Osteocyte (in vitro differentiated cells): ENCODE results near the gene BCL10. TPM values are rescaled to one million over a fixed set of nuclear protein-coding genes. Genes with fewer than 3 reads are reported as not detected.

Experiments
- DNase-seq: peaks from one replicate; pipeline ENCODE4 v3.0.0; 2021; ENCODE audit warnings: mixed read lengths; ENCODE audit not compliant: unreplicated experiment; ENCODE audit errors: extremely low spot score
- H3K27ac Mint-ChIP-seq: one replicate; pipeline ENCODE4 v1.8.0; 2021; ENCODE audit warnings: mild to moderate bottlenecking, mixed read lengths; ENCODE audit not compliant: unreplicated experiment
- H3K27me3 Mint-ChIP-seq: one replicate; pipeline ENCODE4 v1.8.0; 2021; ENCODE audit warnings: mixed read lengths; ENCODE audit not compliant: unreplicated experiment
- H3K36me3 Mint-ChIP-seq: one replicate; pipeline ENCODE4 v1.8.0; 2021; ENCODE audit warnings: mixed read lengths; ENCODE audit not compliant: unreplicated experiment
- H3K4me1 Mint-ChIP-seq: one replicate; pipeline ENCODE4 v1.8.0; 2021; ENCODE audit warnings: mixed read lengths; ENCODE audit not compliant: unreplicated experiment
- H3K4me3 Mint-ChIP-seq: one replicate; pipeline ENCODE4 v1.8.0; 2021; ENCODE audit warnings: mild to moderate bottlenecking, moderate library complexity, mixed read lengths; ENCODE audit not compliant: unreplicated experiment
- H3K9me3 Mint-ChIP-seq: one replicate; pipeline ENCODE4 v1.8.0; 2021; ENCODE audit warnings: mixed read lengths; ENCODE audit not compliant: unreplicated experiment
- total RNA-seq: library from RNA; stranded (reverse); gene quantifications from 2 replicates; pipeline ENCODE4 v1.2.1, GENCODE V29; 2021
- TF ChIP-seq, protein P1 (sequence below): fragments of 200-600 bp; sonication (generic); IDR thresholded peaks from 2 replicates; pipeline ENCODE4 v1.5.0; 2021; ENCODE audit warnings: antibody characterized with exemption, mild to moderate bottlenecking, moderate library complexity

Gene BCL10
- total RNA-seq, 1 donor from 2014 or later: 27.9 TPM

DNA sequence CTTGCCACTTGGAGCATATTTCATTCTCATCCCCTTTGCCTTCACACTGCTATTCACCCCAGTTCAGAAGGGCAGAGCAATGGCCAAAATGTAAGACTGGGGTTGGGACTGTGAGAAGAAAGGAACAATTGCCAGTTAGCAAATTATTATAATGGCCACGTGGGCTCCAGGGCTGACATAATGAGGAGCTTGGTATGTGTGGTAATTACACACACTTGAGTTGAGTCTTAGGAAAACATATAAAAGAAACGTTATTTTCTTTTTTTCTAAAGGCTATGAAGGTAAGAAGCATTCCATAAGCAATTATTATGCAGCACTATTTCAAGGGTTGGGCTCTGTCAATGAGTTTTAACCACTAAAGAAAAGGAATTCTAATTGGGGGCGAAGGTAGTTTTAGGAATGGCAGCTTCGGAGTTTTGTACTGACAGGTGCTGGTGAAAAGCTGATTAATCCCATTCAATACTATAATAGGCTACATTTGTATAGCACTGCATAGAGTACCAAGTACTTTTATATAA is 32.5 kb upstream of the BCL10 start:
- Mint-ChIP-seq H3K36me3 (no peaks in the 10 kb centered on the region), H3K4me1 (peaks cover 31% of the 10 kb centered on the region), H3K4me3 (no peak overlapping the region), H3K27ac (no peak overlapping the region), H3K9me3 (no peaks in the 10 kb centered on the region), H3K27me3 (no peaks in the 10 kb centered on the region)
- TF ChIP-seq, protein P1, sequence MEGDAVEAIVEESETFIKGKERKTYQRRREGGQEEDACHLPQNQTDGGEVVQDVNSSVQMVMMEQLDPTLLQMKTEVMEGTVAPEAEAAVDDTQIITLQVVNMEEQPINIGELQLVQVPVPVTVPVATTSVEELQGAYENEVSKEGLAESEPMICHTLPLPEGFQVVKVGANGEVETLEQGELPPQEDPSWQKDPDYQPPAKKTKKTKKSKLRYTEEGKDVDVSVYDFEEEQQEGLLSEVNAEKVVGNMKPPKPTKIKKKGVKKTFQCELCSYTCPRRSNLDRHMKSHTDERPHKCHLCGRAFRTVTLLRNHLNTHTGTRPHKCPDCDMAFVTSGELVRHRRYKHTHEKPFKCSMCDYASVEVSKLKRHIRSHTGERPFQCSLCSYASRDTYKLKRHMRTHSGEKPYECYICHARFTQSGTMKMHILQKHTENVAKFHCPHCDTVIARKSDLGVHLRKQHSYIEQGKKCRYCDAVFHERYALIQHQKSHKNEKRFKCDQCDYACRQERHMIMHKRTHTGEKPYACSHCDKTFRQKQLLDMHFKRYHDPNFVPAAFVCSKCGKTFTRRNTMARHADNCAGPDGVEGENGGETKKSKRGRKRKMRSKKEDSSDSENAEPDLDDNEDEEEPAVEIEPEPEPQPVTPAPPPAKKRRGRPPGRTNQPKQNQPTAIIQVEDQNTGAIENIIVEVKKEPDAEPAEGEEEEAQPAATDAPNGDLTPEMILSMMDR: no peak
- DNase-seq: no peak

DNA sequence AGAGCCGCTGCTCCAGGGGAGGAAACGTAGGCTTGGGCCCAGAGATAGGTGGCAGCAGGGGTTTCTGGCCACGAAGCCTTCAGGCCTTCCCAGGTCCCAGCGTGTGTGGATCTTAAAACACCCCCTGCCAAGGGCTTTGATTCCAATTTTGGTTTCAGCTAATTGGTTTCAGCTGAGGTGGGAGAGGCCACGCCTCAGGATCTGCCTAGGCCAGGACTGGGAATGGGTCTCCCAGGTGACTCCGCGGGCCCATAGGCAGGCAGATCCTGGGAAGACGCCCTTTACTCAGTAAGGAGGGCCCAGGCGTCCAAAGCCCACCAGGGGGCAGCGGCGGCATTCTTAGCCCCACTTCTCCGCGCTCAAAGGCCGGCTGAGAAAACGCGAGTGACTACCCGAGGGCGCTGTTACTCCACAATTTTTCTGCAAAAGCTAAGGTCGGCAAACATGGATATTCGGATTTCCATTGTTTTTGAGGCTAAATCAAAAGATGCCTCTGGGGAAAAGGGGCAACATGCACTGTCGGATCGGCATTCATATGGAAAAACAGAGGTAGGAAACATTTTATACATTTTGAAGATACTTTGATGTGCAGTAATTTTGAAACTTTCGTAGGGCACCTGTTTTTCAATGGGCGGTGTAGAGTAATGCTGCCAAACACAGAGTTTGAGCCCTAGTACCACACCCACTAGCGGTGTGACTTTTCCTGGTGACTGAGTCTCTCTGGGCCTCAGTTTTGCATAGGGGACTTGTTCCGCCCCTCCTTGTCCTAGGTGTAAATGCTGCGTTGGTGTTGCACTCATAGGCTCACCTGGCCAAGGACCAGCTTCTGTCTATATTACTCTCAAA is 31.8 kb upstream of the BCL10 start:
- H3K27ac Mint-ChIP-seq: no peak overlapping the region
- TF ChIP-seq, protein P1: peak; percentile 100
- DNase-seq: peak; percentile 97
- no peaks in the 10 kb centered on the region for H3K27me3 Mint-ChIP-seq
- H3K4me1 Mint-ChIP-seq: peaks cover 25% of the 10 kb centered on the region
- H3K9me3 Mint-ChIP-seq: no peaks in the 10 kb centered on the region
- no peak overlapping the region for H3K4me3 Mint-ChIP-seq
- H3K36me3 Mint-ChIP-seq: no peaks in the 10 kb centered on the region

DNA sequence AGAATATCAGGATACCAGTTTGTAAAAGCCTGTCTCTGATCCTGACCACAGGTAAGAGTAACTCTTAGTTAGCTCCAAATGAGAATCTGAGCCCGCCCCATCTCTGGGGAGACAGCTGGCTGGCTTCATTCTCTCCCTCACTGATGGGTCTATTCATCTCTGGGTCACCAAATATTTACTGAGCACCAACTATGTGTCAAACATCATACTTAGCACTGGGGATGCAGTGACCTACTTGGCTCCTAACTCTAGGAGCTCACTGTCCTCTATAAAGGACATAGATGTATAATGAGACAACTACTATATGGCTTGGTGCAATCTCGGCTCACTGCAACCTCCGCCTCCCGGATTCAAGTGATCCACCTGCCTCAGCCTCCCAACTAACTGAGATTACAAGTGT is 29.8 kb upstream of the BCL10 start:
- no peaks in the 10 kb centered on the region for H3K27me3 Mint-ChIP-seq
- H3K36me3 Mint-ChIP-seq: no peaks in the 10 kb centered on the region
- peaks cover 11% of the 10 kb centered on the region for H3K4me1 Mint-ChIP-seq
- no peak overlapping the region for H3K27ac Mint-ChIP-seq
- DNase-seq: no peak
- TF ChIP-seq, protein P1: no peak
- H3K9me3 Mint-ChIP-seq: no peaks in the 10 kb centered on the region
- H3K4me3 Mint-ChIP-seq: no peak overlapping the region

DNA sequence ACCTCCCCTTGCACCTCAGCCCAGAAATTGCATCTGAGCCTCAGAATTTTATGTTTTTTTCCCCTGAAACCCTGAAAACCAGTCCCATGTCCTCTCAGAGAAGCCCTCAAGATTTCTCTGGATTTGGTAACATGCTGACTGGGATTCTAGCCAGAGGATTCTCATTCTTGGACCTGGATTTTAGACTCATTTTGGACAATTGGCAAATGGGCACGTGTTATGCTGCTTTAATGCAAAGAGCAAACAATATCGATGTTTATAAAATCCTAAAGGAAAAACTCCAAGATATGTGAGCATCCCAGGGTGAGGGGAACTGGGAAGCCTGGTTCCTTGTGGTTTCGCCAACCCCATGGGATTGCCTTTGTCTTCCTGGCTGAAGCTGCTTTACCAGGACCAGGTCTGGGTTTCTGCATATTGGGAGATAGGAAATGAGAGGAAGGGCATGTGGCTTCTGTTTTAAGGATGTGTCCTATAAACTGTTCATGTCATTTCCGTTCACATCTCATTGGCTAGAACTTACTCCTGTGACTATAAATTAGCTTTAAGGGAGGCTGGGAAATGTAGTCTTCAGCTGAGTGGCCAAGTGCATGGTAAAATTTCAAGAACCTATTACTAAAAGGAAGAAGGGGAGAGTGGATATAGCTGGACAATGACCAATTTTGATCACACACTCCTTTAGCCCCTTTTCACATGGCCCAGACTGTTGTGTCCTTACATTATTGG is 27.2 kb upstream of the BCL10 start:
- peaks cover 15% of the 10 kb centered on the region for H3K4me1 Mint-ChIP-seq
- no peak for DNase-seq
- TF ChIP-seq, protein P1: no peak
- H3K27ac Mint-ChIP-seq: no peak overlapping the region
- no peak overlapping the region for H3K4me3 Mint-ChIP-seq
- H3K36me3 Mint-ChIP-seq: no peaks in the 10 kb centered on the region
- no peaks in the 10 kb centered on the region for H3K9me3 Mint-ChIP-seq
- H3K27me3 Mint-ChIP-seq: no peaks in the 10 kb centered on the region

DNA sequence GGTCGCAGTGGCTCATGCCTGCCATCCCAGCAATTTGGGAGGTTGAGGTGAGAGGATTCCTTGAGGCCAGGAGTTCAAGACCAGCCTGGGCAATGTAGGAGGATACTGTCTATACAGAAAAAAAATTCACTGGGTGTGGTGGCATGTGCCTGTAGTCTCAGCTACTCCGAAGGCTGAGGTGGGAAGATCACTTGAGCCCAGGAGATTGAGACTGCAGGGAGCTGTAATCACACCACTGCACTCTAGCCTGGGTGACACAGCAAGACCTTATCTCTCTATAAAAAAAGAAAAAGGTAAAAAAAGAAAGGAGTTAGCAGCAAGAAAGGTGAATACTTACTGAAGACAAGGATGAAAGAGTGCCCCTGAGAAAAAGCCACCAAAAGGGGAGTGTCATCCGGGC is 23.7 kb upstream of the BCL10 start:
- Mint-ChIP-seq H3K36me3 (no peaks in the 10 kb centered on the region), H3K27ac (no peak overlapping the region), H3K4me1 (peaks cover 29% of the 10 kb centered on the region)

More for the DNA sequence above, 23.7 kb upstream of the BCL10 start:
- H3K4me3 Mint-ChIP-seq: no peak overlapping the region
- no peaks in the 10 kb centered on the region for H3K27me3 Mint-ChIP-seq
- no peaks in the 10 kb centered on the region for H3K9me3 Mint-ChIP-seq
- no peak for DNase-seq
- TF ChIP-seq, protein P1: no peak
